BE2C (cell line): ENCODE measurements around the gene GSKIP. TPM values are rescaled to one million over a fixed set of nuclear protein-coding genes. Genes with fewer than 3 reads are reported as not detected.

ENCODE experiments used
- DNase-seq: peaks from one replicate; pipeline ENCODE4 v3.0.0-alpha.2; 2020
- H3K27me3 ChIP-seq: fragments of 250-450 bp; sonication (Bioruptor Pico); 2 replicates; pipeline ENCODE4 v1.5.1; 2020; ENCODE audit warnings: mild to moderate bottlenecking
- H3K36me3 ChIP-seq: fragments of 250-450 bp; sonication (Bioruptor Pico); 2 replicates; pipeline ENCODE4 v1.5.1; 2020; ENCODE audit warnings: mild to moderate bottlenecking
- H3K4me1 ChIP-seq: fragments of 250-450 bp; sonication (Bioruptor Pico); 2 replicates; pipeline ENCODE4 v1.5.1; 2020
- H3K4me3 ChIP-seq: 2 replicates; pipeline ENCODE4 v1.5.1; 2011; ENCODE audit warnings: low read depth, low read length
- H3K9me3 ChIP-seq: fragments of 250-450 bp; sonication (Bioruptor Pico); 2 replicates; pipeline ENCODE4 v1.5.1; 2020
- CTCF ChIP-seq: IDR thresholded peaks from 2 replicates; pipeline ENCODE4 v1.5.1; 2012; ENCODE audit warnings: mild to moderate bottlenecking, low read depth, low read length
- polyA plus RNA-seq: library from polyadenylated mRNA; unstranded; fragments of >200 nt; gene quantifications from one replicate; pipeline ENCODE4 v1.2.1, GENCODE V29; 2012; ENCODE audit warnings: low read depth, missing spikeins; ENCODE audit not compliant: insufficient read length, insufficient read depth

The GSKIP gene, protein sequence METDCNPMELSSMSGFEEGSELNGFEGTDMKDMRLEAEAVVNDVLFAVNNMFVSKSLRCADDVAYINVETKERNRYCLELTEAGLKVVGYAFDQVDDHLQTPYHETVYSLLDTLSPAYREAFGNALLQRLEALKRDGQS
- polyA plus RNA-seq = 15.0 TPM

- Histone ChIP-seq H3K27me3 (no peaks in the 10 kb centered on the region), H3K36me3 (no peaks in the 10 kb centered on the region), H3K4me3 (peak within 1 kb of the TSS; percentile 97), H3K4me1 (peaks cover 4% of the 10 kb centered on the region; the same call in 1 of the 2 replicates), H3K9me3 (no peaks in the 10 kb centered on the region)
- no peak for TF ChIP-seq CTCF
- DNase-seq = peak; percentile 97
These were observed at the start of gene GSKIP, which contains the start of gene ATG2B for GRCh38 chr14:96362965-96363750. GSKIP (plus strand) TSS chr14:96363526; CDS start chr14:96382248, 18,722 bp downstream. ATG2B (minus strand) TSS chr14:96363341; CDS start chr14:96362976, 365 bp downstream.

DNA sequence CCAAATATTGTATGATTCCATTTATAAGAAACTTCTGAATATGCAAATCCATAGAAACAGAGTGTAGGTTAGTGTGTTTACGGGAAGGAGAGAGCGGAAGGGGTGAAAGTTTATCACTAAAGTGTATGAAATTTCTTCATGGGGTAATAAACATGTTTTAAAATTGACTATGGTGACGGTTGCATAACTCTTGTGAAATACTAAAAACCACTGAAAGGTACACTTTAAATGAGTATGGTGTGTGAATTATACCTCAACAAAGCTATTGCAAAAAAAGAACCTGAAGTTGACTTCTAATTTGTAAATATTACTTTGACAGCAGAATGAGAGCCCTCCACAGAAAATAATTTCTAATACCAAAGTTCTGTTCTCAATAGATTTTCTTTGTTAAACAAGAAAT lies 47.2 kb upstream of the GSKIP start:
- H3K4me1 ChIP-seq = no peaks in the 10 kb centered on the region
- H3K9me3 ChIP-seq = no peaks in the 10 kb centered on the region
- H3K36me3 ChIP-seq = peaks cover 17% of the 10 kb centered on the region
- H3K4me3 ChIP-seq = no peak overlapping the region
- H3K27me3 ChIP-seq = no peaks in the 10 kb centered on the region
- no peak for TF ChIP-seq CTCF
- DNase-seq = no peak

DNA sequence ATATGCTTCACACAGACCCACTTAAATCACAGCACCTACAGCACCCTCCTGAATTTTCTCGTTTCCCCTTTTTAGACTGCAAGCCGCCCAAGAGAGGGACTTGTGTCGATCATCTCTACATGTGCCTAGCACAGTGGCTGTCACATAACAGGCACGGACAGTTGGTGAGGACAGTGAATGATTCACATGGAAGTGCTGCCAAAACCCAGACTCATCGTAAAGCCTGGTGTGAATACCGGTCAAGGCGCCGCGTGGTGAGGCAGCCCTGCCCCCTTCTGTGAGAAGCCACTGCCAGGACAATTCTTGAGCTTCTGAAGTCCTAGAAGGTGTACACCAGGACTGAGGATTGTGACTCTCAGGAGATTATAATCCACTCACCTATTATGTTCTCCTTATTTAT lies 44.5 kb upstream of the GSKIP start:
- H3K4me3 ChIP-seq = no peak overlapping the region
- TF ChIP-seq CTCF = no peak
- DNase-seq = no peak
- H3K4me1 ChIP-seq = no peaks in the 10 kb centered on the region
- peaks cover 16% of the 10 kb centered on the region for H3K36me3 ChIP-seq
- H3K9me3 ChIP-seq = no peaks in the 10 kb centered on the region
- no peaks in the 10 kb centered on the region for H3K27me3 ChIP-seq

DNA sequence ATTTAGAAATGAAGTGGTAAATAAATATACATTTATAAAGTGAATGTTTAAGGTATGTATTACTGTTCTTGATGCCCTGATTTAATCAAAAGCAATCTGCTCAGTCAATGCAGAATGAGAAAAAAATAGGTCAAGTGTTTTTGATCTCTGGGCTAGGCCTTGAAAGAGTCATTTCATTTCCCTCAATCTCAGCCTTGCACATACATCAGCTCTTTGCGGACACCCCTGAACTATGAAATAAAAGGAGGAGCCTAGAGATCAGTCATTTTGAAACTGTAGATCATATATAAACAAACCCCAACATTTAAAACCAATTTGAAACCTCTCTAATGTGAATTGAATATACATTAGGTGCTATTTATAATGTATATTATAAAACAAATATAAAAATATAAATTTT lies 42.7 kb upstream of the GSKIP start:
- Histone ChIP-seq H3K4me3 (no peak overlapping the region), H3K27me3 (no peaks in the 10 kb centered on the region), H3K9me3 (no peaks in the 10 kb centered on the region), H3K36me3 (peaks cover 12% of the 10 kb centered on the region), H3K4me1 (no peaks in the 10 kb centered on the region)
- TF ChIP-seq CTCF = no peak
- DNase-seq = no peak

DNA sequence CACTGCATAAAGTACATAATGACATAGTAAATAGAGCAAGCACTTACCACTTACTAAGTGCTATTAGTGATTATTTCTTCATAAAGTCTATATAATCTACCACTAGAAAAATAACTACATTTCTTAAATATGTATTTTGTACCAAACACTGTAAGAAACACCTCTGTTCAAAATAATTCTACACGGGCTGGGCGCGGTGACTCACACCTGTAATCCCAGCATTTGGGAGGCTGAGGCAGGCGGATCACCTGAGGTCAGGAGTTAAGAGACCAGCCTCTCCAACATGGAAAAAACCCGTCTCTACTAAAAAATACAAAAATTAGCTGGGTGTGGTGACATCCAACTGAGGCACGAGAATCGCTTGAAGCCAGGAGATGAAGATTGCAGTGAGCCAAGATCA lies 39.1 kb upstream of the GSKIP start:
- Histone ChIP-seq H3K27me3 (no peaks in the 10 kb centered on the region), H3K36me3 (peaks cover 11% of the 10 kb centered on the region), H3K4me3 (no peak overlapping the region), H3K4me1 (no peaks in the 10 kb centered on the region), H3K9me3 (no peaks in the 10 kb centered on the region)
- DNase-seq = no peak
- TF ChIP-seq CTCF = no peak

- Histone ChIP-seq H3K36me3 (peaks cover 13% of the 10 kb centered on the region), H3K9me3 (no peaks in the 10 kb centered on the region), H3K4me3 (no peak overlapping the region), H3K27me3 (no peaks in the 10 kb centered on the region), H3K4me1 (no peaks in the 10 kb centered on the region)
- no peak for DNase-seq
- TF ChIP-seq CTCF = no peak
These were observed 24.8 kb upstream of the GSKIP start for GRCh38 chr14:96338551-96338950.
